ENCODE data around the gene PKIG.

GRCh38 chr20:44646023-44646640 lies 63.8 kb downstream of the PKIG start:
- TF ChIP-seq POLR2A (IDR thresholded peaks at IDR 0.05): no peak
- no peak for TF ChIP-seq CTCF (IDR thresholded peaks at IDR 0.05)
